Right forelimb (tissue), 1 donor: ENCODE measurements around the gene NT5C1B.

Source experiments
- DNase-seq: peaks from one replicate; pipeline ENCODE4 v3.0.0-alpha.2; 2018

The NT5C1B gene

DNA sequence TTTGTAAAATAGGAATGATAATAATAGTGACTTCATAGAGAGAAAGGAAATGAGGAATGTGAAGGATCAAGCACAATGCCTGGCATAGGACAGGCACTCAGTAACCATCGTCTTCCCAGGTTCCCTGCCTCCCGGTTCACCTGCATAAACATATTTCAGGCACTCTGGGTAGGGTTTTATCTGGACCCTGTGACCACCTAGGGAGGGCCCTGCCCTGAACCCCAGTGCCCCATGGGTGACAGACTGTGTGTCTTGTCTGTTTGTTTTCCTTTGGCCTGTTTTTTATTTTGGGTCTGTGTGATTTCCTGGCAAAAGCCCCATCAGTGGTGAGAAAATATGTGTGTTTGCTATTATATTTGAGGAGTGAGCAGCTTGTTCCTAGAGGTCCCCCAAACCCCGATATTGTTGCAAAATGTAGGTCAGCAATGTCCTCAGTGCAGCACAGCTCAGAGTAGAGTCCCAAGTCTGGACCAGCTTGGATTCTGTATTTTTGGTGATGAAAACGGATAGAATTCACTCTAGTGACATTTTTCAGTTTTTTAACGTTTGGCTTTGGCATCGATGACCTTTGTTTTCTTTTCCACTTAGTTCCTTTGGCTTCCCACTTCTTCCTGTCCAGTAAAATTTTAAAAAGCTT, 9.6 kb upstream of the NT5C1B start:
- DNase-seq = no peak

DNA sequence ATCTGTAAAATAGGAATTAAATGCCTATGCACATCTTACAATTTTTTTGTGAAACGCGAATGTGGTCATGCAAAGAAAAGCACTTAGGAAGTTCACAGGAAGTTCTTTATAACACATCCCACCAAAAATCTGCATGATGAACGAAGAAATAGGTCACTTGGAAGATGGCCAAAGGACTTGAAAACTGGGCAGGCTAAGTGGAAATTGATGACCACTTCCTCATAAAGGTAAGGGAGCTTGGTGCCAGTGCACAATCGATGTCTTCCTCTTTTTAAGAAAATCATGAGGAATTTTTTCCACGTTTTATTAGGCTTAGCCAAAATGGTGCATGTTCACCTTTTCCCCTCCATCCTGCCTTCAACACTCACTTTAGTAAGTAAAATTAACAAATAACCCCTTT, 8.2 kb upstream of the NT5C1B start:
- DNase-seq = no peak

DNA sequence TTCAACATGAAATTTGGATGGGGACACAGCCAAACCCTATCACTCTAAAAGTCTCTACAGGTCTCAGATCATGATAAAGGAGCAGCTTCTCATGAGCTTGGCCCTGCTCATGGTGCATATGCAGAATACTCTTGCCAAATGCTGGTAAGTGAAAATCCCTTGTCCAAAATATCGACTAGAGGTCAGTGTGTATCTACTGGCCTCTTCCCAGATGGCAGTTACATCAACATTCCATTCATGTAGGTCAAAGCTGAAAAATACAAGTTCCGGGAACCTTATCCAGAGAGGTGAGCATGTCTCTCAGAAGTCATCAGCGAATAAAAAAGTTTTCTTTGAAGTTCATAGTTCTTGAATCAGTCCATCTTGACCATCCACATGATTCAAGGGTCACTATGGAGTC, 7.6 kb upstream of the NT5C1B start:
- DNase-seq = no peak

- DNase-seq = no peak
Measured at GRCh38 chr2:18593496-18593895, 4.1 kb upstream of the NT5C1B start.

GRCh38 chr2:18592372-18592771, 3.0 kb upstream of the NT5C1B start:
- no peak for DNase-seq

GRCh38 chr2:18588802-18589201, 567 bp downstream of the NT5C1B start:
- DNase-seq = no peak

- no peak for DNase-seq
Measured at GRCh38 chr2:18588049-18588448, 1.3 kb downstream of the NT5C1B start.

- DNase-seq = no peak
Measured at GRCh38 chr2:18585526-18585925, 3.8 kb downstream of the NT5C1B start.

DNA sequence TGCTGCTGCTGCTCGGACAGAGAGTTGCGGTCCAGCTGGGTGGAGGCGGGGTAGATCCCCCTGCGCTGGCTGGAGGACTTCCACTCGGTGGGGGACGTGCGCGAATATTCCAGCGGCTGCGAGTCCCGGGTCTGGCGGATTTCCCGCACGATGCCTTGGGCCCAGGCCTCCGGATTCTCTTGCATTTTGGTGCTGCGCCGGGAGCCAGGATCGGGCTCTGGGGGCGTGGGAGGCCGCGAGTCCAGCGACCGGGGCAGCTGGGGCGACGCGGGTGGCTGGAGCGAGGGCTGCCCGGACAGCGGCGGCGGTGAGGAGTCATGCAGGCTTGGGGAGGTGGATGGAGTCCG, 4.8 kb downstream of the NT5C1B start:
- DNase-seq = no peak

DNA sequence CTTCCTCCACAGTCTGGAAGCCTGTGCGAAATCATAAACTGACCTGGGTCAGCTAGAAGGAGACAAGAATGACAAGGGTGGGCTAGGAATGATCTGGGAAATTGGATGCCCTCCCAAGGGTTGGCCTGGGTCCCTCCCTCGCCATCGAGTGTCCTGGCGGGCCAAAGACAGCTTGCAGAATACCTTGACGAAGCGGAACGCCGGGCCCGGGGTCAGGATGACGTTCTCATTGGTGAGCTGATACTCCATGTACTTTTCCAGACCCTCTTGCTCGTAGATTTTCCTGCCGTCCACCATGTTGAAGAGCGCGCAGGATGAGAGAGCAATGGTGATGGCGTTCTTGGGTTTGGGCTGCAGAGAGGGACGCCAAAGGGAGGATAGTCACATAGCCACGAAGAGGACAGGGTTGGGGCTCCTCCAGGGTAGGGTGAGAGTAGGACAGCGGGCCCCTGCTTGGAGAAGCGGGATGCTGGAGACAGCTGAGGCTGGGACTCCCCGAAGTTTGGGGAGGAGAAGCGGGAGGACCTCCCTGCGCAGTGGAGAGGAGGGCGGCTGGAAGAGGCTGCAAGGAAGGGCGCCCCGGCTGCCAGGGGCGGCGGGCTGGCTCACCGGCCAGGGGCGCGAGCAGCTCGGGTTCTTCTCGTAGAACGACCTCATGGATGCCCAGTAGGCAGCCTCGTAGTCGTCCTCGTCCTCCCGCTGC, 5.3 kb downstream of the NT5C1B start:
- no peak for DNase-seq

DNA sequence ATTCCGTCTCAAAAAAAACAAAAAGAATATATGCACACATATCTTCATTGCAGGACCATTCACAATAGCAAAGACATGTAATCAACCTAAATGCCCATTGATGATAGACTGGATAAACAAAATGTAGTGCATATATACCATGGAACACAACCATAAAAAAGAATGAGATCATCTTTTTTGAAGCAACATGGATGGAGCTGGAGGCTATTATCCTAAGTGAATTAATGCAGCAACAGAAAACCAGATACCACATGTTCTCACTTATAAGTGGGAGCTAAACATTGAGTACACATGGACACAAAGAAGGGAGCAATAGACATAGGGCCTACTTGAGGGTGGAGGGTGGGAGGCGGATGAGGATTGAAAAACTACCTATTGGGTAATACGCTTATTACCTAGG, 8.8 kb downstream of the NT5C1B start:
- no peak for DNase-seq

GRCh38 chr2:18578033-18578432, 11.3 kb downstream of the NT5C1B start:
- no peak for DNase-seq

DNA sequence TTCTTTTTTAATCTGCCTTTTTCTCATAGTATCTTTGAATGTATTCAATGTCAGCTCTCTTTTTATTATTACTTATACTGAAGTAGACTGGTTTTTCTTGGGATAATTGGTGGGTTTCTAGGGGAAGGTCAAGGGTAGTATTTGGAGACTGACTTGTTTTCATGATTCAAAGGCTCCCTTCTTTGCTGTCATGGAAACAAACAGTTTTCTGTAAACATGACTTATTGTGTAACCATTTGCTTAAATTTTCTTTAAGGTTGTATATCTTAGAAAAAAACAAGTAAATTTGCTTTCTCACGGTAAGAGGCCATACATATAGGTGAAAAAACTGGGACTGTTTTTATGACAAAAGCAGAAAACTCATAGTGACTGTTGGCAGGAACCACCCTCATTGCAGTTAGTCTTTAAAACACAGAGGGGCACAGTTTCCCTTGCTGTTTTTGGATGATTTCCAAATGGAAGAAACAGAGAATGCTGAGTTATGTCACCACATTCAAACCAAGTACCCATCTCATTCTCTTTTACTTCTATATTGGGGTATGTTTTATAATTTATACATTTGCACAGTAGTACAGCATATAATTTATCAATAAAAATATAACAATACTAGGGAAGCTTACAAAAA, 23.1 kb downstream of the NT5C1B start:
- DNase-seq = no peak

GRCh38 chr2:18560797-18561085, 28.6 kb downstream of the NT5C1B start:
- DNase-seq = no peak

- peak; percentile 96 for DNase-seq
Measured at GRCh38 chr2:18560031-18560796, 29.2 kb downstream of the NT5C1B start, which contains the start of gene RDH14. TSS of gene RDH14 (minus strand) at chr2:18560653. CDS start at chr2:18560572, 81 bp downstream.

DNA sequence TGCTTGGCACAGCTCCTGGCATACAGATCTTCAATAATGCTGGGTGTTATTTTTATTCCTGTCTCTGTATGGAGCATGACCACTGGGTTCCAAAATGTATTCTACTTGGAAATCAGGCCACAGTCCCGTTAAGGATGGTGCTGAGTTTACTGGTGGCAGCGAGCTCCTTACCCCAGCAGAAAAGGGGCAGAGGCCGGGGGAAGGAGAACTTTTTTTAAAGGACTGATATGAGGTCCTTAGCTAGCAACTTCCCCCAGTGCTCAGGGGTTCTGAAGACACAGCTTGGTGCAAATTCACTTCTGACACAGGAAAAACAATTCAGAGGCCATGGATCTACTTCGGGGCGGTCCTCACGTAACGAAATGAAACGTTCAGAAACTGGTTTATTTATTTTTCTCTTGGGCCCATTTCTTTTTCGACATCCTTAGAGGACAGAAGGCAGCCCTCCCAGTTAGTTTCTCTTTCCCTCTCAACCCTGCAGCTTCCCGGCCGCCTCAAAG, 29.8 kb downstream of the NT5C1B start:
- DNase-seq = no peak

GRCh38 chr2:18558458-18558857, 30.9 kb downstream of the NT5C1B start:
- DNase-seq = no peak

DNA sequence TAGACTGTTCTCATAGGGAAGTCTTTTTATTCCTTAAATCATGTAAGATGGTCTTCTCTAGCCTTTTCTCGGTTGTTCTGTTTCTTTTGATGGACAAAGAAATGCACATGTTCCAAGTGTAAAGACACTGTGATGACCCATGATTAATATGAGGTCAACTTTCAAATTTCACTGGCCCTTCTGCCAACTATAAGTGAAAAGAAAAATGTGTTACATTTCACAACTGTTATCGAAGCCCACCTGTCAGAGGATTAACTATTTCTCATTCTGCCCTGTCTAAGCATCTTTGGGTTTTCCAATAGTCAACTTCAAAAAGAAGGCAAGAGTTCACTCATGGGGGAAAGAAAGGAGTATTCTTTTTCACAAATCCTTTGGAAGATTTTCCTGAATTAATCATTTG, 32.2 kb downstream of the NT5C1B start:
- DNase-seq = no peak

DNA sequence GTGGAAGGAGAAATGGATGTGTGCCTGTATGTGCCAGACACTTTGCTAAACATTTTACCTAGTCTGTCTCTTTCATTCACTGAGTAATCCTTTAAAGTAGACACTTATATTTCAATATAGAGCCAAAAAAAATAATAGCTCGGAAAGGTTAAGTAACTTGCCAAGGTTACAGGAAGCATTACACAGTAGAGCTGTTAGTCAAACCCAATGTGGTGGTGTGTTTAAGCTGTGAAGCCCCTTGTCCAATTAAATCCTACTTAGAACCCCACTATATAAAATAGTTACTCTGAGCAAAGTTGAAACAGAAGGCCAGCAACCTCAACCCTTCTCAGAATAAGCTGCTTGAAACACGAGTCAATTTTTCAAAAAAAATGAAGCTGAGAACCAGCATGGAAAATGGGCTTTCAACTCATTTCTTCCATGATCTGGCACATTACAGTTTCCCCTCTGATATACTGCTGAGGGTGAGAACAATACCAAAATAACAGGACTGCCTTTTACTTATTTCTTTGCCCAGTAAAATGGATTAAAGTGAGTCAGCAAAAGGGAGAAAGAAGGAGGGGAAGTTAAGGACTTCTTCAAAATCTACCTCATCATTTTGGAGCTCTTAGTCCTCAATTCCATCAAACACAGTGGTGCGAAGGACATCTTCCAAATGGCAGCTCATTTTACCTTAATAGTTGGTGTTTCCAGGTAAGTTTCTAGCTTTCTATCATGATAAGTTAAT, 36.9 kb downstream of the NT5C1B start:
- DNase-seq = no peak

DNA sequence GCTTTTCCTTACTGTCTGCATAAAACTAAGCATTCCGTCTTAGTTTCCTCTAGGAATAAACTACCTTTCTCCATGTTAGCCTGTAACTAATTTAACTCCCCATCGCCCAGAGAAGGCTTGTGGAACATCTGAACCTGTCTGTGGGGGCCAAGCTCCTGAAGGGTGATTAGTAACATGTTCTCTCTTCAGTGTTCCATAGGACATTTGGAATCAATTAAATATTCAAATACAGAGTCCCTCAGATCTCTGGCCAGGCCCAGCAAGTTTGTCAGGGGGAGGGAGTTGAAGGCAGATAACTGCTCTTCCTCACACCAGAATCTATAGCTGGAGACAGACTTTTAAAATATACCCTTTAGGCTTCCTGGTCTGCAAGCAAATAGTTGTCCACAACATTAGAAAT, 37.7 kb downstream of the NT5C1B start:
- DNase-seq = no peak

GRCh38 chr2:18551169-18551568, 38.2 kb downstream of the NT5C1B start:
- no peak for DNase-seq

GRCh38 chr2:18550433-18550832, 38.9 kb downstream of the NT5C1B start:
- no peak for DNase-seq

- DNase-seq = no peak
Measured at GRCh38 chr2:18549083-18549482, 40.3 kb downstream of the NT5C1B start.
